ENCODE results near the gene FILIP1L. TPM values are rescaled to one million over a fixed set of nuclear protein-coding genes. Genes with fewer than 3 reads are reported as not detected.

The FILIP1L gene
- total RNA-seq, 2 experiments from 2014 or later, result not detected

- Histone ChIP-seq H3K9me2 (ENCODE audit: insufficient read depth, low read length) (no peaks in the 10 kb centered on the region), H3K4me1 (ENCODE audit: insufficient read depth, low read length, poor library complexity, severe bottlenecking) (no peaks in the 10 kb centered on the region), H4K20me1 (ENCODE audit: insufficient read depth, low read length) (0 out of 2 replicates have a peak, but pooled peaks cover 4% of the 10 kb centered on the region), H3K79me2 (ENCODE audit: insufficient read depth, low read depth, low read length) (no peaks in the 10 kb centered on the region), H3K9me3 (ENCODE audit: low read length) (no peaks in the 10 kb centered on the region), H3K27ac (ENCODE audit: low read depth, low read length, poor library complexity, severe bottlenecking) (no peak overlapping the region), H2AFZ (ENCODE audit: low read length) (no peak overlapping the region), H3K36me3 (ENCODE audit: insufficient read depth, low read length) (no peaks in the 10 kb centered on the region), H3K4me3 (ENCODE audit: low read depth, low read length, poor library complexity, severe bottlenecking) (no peak overlapping the region), H3K4me2 (ENCODE audit: low read length) (no peak overlapping the region)
- no peak for TF ChIP-seq CTCF (conservative IDR thresholded peaks at IDR 0.05; ENCODE audit: low read length)
- no peak for TF ChIP-seq EZH2phosphoT487 (IDR thresholded peaks at IDR 0.05; ENCODE audit: borderline replicate concordance, low read depth, low read length)
- POLR2A ChIA-PET, result no interaction called here
- no peak for DNase-seq (ENCODE audit: low spot score)
- intact Hi-C loops (cut with micrococcal nuclease; ENCODE audit: unreplicated experiment), result loop anchor here (5.0 to 10.0 kb wide), 2 partner anchors 235 to 527 kb away; no protein-coding TSS in a partner anchor
- BruUV-seq (replicated peaks), result no TSS peak
- CTCF ChIA-PET (ENCODE audit: unreplicated experiment), result no interaction called here
Measured at GRCh38 chr3:100067589-100067988, 46.7 kb downstream of the FILIP1L start.

GRCh38 chr3:100063929-100064461, 50.3 kb downstream of the FILIP1L start:
- Histone ChIP-seq H3K9me3 (ENCODE audit: low read length) (no peaks in the 10 kb centered on the region), H3K36me3 (ENCODE audit: insufficient read depth, low read length) (no peaks in the 10 kb centered on the region), H3K4me1 (ENCODE audit: insufficient read depth, low read length, poor library complexity, severe bottlenecking) (no peaks in the 10 kb centered on the region), H3K9me2 (ENCODE audit: insufficient read depth, low read length) (no peaks in the 10 kb centered on the region), H3K79me2 (ENCODE audit: insufficient read depth, low read depth, low read length) (no peaks in the 10 kb centered on the region), H4K20me1 (ENCODE audit: insufficient read depth, low read length) (0 out of 2 replicates have a peak, but pooled peaks cover under 1% of the 10 kb centered on the region), H3K4me3 (ENCODE audit: low read depth, low read length, poor library complexity, severe bottlenecking) (no peak overlapping the region), H3K27ac (ENCODE audit: low read depth, low read length, poor library complexity, severe bottlenecking) (no peak overlapping the region), H2AFZ (ENCODE audit: low read length) (no peak overlapping the region), H3K4me2 (ENCODE audit: low read length) (no peak overlapping the region)
- ChIA-PET POLR2A (interaction anchor here (0.6 to 0.7 kb wide), 3 partner anchors 20 to 158 kb away, joined by 3 to 4 read pairs (median 3); no protein-coding TSS in a partner anchor), CTCF (ENCODE audit: unreplicated experiment) (no interaction called here)
- intact Hi-C loops (cut with micrococcal nuclease; ENCODE audit: unreplicated experiment), result loop anchor here (10.0 kb wide), 1 partner anchor 531 kb away; no protein-coding TSS in a partner anchor
- no TSS peak for BruUV-seq (replicated peaks)
- DNase-seq (ENCODE audit: low spot score), result no peak
- TF ChIP-seq EZH2phosphoT487 (IDR thresholded peaks at IDR 0.05; ENCODE audit: borderline replicate concordance, low read depth, low read length) (no peak), CTCF (conservative IDR thresholded peaks at IDR 0.05; ENCODE audit: low read length) (no peak)

- ChIA-PET CTCF (ENCODE audit: unreplicated experiment) (no interaction called here), POLR2A (no interaction called here)
- Histone ChIP-seq H3K4me1 (ENCODE audit: insufficient read depth, low read length, poor library complexity, severe bottlenecking) (no peaks in the 10 kb centered on the region), H2AFZ (ENCODE audit: low read length) (no peak overlapping the region), H4K20me1 (ENCODE audit: insufficient read depth, low read length) (no peaks in the 10 kb centered on the region), H3K4me2 (ENCODE audit: low read length) (no peak overlapping the region), H3K9me3 (ENCODE audit: low read length) (no peaks in the 10 kb centered on the region), H3K79me2 (ENCODE audit: insufficient read depth, low read depth, low read length) (no peaks in the 10 kb centered on the region), H3K4me3 (ENCODE audit: low read depth, low read length, poor library complexity, severe bottlenecking) (no peak overlapping the region), H3K27ac (ENCODE audit: low read depth, low read length, poor library complexity, severe bottlenecking) (no peak overlapping the region), H3K36me3 (ENCODE audit: insufficient read depth, low read length) (no peaks in the 10 kb centered on the region), H3K9me2 (ENCODE audit: insufficient read depth, low read length) (no peaks in the 10 kb centered on the region)
- intact Hi-C loops (cut with micrococcal nuclease; ENCODE audit: unreplicated experiment), result loop anchor here (10.0 kb wide), 1 partner anchor 532 kb away; no protein-coding TSS in a partner anchor
- no TSS peak for BruUV-seq (replicated peaks)
- TF ChIP-seq EZH2phosphoT487 (IDR thresholded peaks at IDR 0.05; ENCODE audit: borderline replicate concordance, low read depth, low read length), result no peak
- TF ChIP-seq CTCF (conservative IDR thresholded peaks at IDR 0.05; ENCODE audit: low read length), result no peak
- no peak for DNase-seq (ENCODE audit: low spot score)
Measured at GRCh38 chr3:100062665-100063064, 51.6 kb downstream of the FILIP1L start.
